NCI-H2227 (cell line): ENCODE results near the gene ZNF132.
"Not testable (repeated sequence)": the region's sequence is repeated elsewhere in the genome, so short reads cannot be mapped to it uniquely, and the experiment has no call there.

Experiments
- DNase-seq: peaks from one replicate; lab custom pipeline; 2025; ENCODE audit not compliant: unreplicated experiment; lab: John Stamatoyannopoulos, UW

Gene ZNF132

DNA sequence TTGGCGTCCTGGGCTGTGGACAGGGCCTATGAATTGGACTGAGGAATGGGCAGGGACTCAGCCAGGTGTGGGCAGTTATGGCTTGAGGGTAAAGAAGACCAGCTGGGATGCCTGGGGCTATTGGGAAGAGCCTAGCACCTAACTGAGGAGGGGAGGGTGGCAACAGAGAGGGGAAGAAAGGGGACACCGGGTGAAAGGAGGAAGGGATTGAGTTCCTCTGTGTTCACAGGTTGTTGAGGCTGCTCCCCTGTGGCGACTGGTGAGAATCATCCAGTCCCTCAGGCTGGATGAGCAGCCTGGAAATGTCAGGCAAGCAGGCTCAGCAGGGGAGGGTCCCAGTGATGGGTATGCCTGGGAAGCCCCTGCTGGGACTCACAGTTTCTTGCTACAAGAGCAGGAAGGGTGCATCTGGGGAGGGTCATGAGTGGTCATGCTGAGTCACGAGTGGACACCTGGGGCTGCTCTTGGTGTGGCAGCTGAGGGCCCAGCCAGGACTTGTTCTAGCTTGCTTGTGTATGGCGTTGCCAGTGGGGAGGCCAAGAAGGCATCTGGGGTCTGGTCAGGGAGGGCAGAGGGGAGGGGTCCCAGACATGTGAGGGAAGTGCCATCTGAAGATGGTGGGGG is 28.4 kb upstream of the ZNF132 start:
- peak; percentile 56 for DNase-seq

DNA sequence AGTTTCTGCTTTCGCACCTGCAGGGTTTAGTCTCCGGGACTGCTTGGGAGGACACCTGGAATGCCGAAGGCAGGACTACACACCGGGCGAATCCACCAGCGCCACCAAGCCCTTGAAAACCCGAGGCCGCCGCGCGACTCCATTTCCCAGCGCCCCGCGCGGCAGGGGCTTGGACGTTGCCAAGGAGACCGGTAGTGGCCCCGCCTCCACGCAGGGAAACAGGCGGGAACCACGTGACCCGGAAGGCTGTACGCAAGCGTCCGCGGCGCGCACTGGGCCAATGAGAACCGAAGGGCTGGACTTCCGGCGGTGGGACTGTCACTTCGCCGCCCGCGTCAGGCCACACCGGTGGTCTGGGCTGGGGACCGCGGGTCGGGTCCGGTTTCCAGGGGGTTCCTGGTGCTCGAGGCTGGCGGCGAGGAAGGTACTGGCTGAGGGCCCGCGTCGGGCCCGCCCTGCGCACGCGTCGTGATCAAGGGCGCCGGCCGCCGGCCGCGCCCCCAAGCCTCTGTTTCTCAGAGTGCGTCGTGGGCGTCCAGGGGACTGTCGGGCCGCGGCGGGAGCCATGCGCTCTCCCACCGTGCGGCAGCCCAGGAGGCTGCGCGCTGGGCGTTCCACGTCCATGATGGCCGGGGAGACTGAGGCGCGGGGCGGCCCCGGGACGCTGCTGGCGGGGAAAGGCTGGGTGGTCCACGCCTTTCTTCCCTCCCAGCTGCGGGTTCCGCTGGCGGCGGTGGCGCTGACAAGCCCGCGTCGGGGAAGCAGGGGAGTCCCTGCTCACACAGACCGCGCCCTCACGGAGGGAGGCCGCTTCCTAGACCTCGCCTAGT is 27.0 kb upstream of the ZNF132 start, which contains the start of gene ZNF324:
Gene ZNF324, plus strand, starts transcription at position 321 of the 830 bp plus-strand sequence. CDS start 2,106 bp downstream, outside the sequence.
- peak; percentile 100 for DNase-seq

DNA sequence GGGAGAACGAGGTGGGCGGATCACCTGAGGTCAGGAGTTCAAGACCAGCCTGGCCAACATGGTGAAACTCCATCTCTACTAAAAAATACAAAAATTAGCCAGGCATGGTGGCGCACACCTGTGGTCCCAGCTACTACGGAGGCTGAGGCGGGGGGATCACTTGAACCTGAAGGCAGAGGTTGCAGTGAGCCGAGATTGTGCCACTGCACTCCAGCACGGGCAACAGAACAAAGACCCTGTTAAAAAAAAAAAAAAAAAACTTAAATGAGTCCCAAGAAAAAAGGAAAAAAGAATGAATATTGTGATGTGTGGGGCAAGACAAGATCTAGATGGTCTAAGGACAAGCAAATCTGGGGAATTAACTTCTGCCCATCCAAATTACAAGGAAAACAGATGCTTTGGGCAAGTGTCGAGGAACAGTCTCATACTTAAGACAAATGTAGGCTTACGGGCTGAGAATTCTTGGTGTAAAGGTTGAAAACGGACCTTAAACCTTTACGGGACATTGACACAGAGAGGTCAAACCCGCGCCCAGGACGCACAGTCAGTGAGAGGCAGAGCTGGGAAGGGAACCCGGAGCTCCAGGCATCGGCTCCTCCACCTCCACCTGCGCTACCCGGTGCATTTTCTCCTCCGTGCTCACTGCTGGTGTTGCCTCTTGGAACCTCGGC is 26.3 kb upstream of the ZNF132 start:
- no peak for DNase-seq

DNA sequence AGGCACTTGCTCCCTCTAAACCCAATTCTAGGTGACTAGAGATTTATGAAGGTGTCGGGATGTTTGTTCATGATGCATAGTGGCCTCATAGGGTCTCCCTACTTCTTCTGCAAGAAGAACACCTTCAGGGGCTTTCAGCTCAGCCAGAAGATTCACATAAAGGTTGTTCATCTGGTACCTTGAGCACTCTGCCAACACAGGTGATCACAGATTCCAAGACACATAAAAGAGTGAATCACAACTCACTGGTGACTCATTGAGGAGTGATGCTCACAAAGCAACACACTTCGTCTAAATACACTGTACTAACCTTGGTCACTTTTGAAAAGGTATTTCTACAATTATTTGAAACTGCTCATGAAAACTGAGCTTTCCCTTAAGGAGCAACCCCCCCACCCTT is 20.1 kb upstream of the ZNF132 start:
- DNase-seq: no peak

DNA sequence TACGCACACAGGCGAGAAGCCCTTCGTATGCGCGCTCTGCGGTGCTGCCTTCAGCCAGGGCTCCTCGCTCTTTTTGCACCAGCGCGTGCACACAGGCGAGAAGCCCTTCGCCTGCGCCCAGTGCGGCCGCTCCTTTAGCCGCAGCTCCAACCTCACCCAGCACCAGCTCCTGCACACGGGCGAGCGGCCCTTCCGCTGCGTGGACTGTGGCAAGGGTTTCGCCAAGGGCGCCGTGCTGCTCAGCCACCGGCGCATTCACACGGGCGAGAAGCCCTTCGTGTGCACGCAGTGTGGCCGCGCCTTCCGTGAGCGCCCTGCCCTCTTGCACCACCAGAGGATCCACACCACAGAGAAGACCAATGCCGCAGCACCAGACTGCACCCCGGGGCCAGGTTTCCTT is 16.2 kb upstream of the ZNF132 start:
- no peak for DNase-seq

GRCh38 chr19:58455306-58455705 is 15.4 kb upstream of the ZNF132 start:
- DNase-seq: no peak

GRCh38 chr19:58453743-58454142 is 13.8 kb upstream of the ZNF132 start:
- DNase-seq: no peak

DNA sequence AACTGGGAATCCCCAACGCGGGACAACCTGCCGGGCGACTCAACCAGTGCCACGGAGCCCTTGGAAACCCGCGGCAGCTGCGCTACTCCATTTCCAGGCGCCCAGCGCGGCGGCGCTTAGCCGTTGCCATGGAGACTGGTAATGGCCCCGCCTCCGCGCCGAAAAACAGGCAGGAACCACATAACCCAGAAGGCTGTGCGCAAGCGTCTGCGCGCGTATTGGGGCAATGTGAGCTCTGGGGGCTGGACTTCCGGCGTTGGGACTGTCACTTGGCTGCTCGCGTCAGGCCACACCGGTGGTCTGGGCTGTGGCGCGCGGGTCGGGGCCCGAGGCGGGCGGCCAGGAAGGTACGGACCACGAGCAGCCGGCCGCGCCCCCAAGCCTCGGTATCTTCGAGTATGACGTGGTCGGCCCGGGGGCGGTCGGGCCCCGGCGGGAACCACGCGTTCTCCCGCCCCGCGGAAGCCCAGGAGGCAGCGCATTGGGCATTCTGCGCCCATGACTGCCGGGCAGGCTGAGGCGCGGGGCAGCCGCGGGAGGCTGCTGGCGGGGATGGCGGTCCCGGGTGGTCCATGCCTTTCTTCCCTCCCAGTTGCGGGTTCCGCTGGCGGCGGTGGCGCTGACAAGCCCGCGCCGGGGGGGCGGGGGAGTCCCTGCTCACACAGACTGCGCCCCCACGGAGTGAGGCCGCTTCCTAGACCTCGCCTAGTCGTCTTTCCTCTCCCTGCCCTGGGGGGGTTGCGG is 11.6 kb upstream of the ZNF132 start, which contains the start of gene ZNF324B:
Gene ZNF324B, plus strand, starts transcription at position 265 of the 744 bp plus-strand sequence. CDS start 2,080 bp downstream, outside the sequence.
- DNase-seq: peak; percentile 100

- peak; percentile 84 for DNase-seq
Measured at GRCh38 chr19:58450856-58451357, 11.0 kb upstream of the ZNF132 start.

DNA sequence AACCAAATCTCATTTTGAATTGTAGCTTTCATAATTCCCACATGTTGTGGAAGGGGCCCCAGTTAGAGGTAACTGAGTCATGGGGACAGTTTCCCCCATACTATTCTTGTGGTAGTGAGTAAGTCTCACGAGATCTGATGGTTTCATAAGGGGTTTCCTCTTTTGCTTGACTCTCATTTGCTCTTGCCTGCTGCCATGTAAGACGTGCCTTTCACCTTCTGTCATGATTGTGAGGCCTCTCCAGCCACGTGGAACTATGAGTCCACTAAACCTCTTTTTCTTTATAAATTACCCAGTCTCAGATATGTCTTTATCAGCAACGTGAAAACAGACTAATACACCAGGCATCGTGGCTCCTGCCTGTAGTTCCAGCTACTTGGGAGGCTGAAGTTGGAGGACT is 10.0 kb upstream of the ZNF132 start:
- DNase-seq: not testable (repeated sequence)

DNA sequence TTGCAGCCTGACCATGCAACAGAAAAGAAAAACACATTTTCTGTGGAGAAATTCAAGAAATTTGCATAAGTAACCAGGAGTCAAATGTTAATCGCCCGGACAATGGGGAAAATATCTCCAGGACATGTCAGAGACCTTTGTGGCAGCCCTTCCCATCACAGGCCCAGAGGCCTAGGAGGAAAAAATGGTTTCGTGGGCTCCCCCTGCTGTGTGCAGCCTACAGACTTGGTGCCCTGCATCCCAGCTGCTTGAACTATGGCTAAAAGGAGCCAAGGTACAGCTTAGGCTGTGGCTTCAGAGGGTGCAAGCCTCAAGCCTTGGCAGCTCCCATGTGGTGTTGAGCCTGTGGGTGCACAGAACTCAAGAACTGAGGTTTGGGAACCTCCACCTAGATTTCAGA is 8.9 kb upstream of the ZNF132 start:
- DNase-seq: not testable (repeated sequence)

GRCh38 chr19:58442986-58443385 is 3.0 kb upstream of the ZNF132 start:
- DNase-seq: not testable (repeated sequence)

DNA sequence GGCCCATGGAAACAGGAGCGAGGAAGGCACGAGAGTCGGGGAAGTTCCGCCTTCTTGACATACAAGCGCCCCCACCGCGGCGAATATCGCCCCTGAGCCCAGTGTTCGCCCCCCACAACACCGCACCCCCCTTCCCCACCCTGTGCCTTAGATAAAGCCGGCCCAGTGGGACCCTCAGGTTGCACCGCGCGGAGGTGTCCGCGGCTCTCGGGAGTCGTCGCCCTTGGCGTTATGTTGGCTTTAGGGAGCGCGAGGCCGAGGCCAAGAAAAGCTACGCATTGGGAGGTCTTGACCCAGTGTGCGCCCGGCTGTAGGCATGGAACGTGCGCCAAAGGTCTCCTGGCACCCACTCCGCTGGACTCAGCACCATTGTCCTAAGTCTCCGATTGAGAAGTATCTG is 603 bp upstream of the ZNF132 start:
- no peak for DNase-seq

GRCh38 chr19:58434217-58434616 is 5.7 kb downstream of the ZNF132 start:
- DNase-seq: no peak

DNA sequence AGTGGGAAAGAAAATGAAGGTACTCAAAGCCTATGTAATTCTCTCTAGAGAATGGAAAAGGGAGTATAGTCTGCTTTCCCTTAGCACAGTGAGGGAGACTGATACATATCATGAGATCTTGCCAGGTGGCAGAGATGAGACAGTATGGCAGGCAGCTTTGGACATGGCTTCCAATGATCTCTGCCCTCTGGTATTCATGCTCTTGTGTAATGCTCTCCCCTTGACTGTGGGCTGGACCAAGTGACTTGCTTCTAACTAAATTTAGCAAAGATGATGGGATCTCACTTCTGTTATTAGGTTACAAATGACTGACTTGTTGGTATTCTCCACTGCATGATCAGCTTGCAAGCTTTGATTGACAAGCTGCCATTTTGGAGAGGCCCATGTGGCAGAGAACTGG is 10.2 kb downstream of the ZNF132 start:
- DNase-seq: no peak

GRCh38 chr19:58428617-58429016 is 11.3 kb downstream of the ZNF132 start:
- no peak for DNase-seq

- no peak for DNase-seq
Measured at GRCh38 chr19:58417071-58417470, 22.9 kb downstream of the ZNF132 start.

GRCh38 chr19:58416604-58417003 is 23.3 kb downstream of the ZNF132 start:
- no peak for DNase-seq

DNA sequence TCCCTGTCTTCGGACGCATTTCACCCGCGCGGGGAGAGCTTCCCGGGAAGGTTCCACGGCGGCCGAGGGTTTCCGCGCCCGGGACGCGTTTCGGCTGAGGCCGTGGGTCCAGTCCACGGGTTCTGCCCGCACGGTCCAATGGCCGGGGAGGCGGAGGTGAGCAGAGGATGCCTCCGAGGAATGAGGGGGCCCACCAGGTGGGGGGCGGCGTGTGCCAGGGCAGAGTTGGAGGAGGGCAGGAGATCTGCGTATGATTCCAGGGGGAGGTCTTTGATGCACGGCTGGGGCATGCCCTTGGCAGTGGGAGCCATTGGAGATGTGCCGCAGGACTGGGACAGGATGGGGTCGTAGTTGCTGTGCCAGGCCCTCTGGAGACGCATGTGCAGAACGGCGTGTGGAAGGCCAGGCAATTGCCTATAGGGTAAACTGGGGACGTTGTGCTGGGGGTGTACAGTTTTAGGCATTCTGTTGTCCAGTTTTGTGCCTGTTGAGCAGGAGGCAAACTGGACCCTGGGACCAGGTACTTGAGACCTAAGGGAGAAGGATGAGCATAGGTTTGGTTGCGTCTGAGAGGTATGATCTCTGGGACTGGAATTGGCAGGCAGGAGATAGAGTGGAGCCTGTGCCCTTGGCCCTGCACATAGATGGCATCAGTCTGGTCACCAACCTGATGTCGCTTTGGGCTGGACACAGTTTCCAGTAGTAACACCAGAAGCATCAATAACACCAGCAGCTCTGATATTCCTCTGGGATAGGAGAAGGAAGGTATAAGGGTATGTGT is 30.8 kb downstream of the ZNF132 start:
- DNase-seq: peak; percentile 78
